Nephron (organoid): ENCODE data around the gene TMEM39B.

Experiments
- H3K27ac Mint-ChIP-seq, 3 experiments: 2 replicates each; pipeline ENCODE4 v1.8.0; 2020; ENCODE audit warnings: mixed read lengths in 3 of 3, mild to moderate bottlenecking in 2 of 3, moderate library complexity in 1 of 3
- H3K27me3 Mint-ChIP-seq: 2 replicates; pipeline ENCODE4 v1.8.0; 2021; ENCODE audit warnings: low read depth, mild to moderate bottlenecking, moderate library complexity, mixed read lengths
- H3K36me3 Mint-ChIP-seq: 2 replicates; pipeline ENCODE4 v1.8.0; 2020; ENCODE audit warnings: low read depth, mixed read lengths
- H3K4me1 Mint-ChIP-seq: 2 replicates; pipeline ENCODE4 v1.8.0; 2020; ENCODE audit warnings: mixed read lengths
- H3K4me3 Mint-ChIP-seq, 3 experiments: 2 replicates each; pipeline ENCODE4 v1.8.0; 2020; ENCODE audit warnings: mild to moderate bottlenecking in 3 of 3, mixed read lengths in 3 of 3, moderate library complexity in 2 of 3
- H3K9me3 Mint-ChIP-seq: 2 replicates; pipeline ENCODE4 v1.8.0; 2020; ENCODE audit warnings: mixed read lengths
- TF ChIP-seq, protein P1 (sequence below), 3 experiments: fragments of 200-600 bp; sonication (generic); IDR thresholded peaks; one replicate each; pipeline ENCODE4 v1.5.0; 2021; ENCODE audit warnings: antibody characterized with exemption in 3 of 3; ENCODE audit not compliant: unreplicated experiment in 3 of 3

Gene TMEM39B

DNA sequence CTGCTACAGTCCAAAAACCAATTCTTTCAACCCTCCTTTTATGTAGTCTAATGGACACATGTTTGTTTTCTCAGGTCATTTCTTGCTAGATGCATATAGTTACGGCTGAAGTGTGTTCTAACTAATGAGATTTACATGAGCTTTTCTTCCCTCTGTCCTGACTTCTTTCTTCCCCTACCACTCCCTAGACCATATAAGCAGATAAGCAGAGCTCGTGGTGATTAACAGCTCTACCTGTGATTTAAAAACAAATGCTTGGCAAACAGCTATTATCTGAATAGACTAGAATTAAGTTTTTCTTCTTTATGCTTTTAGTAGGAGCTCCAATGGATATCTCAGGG lies 40.5 kb upstream of the TMEM39B start:
- Mint-ChIP-seq H3K27me3 (no peaks in the 10 kb centered on the region), H3K9me3 (no peaks in the 10 kb centered on the region), H3K27ac (peak overlapping the region; percentile 1 to 27 (median 6)), H3K36me3 (peaks cover 62% of the 10 kb centered on the region), H3K4me1 (peaks cover 31% of the 10 kb centered on the region), H3K4me3 (no peak overlapping the region)
- TF ChIP-seq, protein P1, sequence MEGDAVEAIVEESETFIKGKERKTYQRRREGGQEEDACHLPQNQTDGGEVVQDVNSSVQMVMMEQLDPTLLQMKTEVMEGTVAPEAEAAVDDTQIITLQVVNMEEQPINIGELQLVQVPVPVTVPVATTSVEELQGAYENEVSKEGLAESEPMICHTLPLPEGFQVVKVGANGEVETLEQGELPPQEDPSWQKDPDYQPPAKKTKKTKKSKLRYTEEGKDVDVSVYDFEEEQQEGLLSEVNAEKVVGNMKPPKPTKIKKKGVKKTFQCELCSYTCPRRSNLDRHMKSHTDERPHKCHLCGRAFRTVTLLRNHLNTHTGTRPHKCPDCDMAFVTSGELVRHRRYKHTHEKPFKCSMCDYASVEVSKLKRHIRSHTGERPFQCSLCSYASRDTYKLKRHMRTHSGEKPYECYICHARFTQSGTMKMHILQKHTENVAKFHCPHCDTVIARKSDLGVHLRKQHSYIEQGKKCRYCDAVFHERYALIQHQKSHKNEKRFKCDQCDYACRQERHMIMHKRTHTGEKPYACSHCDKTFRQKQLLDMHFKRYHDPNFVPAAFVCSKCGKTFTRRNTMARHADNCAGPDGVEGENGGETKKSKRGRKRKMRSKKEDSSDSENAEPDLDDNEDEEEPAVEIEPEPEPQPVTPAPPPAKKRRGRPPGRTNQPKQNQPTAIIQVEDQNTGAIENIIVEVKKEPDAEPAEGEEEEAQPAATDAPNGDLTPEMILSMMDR (IDR thresholded peaks at IDR 0.05; ENCODE audit: unreplicated experiment in 3 of 3) = no peak

DNA sequence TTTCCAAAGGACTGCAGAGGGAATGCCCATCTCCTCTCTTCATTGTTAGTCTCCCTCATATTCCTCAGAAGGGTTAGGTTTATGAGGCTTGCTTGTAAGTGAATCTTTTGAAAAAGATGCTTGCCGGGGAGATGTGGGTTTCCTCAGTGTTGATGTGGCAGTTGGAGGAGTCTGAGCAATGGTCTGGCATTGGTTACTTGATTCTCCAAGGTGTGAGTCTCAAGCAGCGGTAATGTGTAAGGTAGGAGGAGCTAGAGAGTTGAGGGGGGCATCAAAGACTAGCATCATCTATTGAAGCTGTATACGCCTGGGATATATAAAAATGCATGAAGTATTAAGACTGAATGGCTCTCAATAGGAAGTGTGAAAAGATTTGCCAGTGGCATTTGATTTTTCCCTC lies 37.6 kb upstream of the TMEM39B start:
- Mint-ChIP-seq H3K4me1 (peaks cover 20% of the 10 kb centered on the region), H3K4me3 (no peak overlapping the region), H3K9me3 (no peaks in the 10 kb centered on the region), H3K36me3 (peaks cover 77% of the 10 kb centered on the region), H3K27ac (peak overlapping the region in 2 of 3 experiments; percentile 10 to 32), H3K27me3 (no peaks in the 10 kb centered on the region)
- TF ChIP-seq, protein P1 (IDR thresholded peaks at IDR 0.05; ENCODE audit: unreplicated experiment in 3 of 3) = no peak

DNA sequence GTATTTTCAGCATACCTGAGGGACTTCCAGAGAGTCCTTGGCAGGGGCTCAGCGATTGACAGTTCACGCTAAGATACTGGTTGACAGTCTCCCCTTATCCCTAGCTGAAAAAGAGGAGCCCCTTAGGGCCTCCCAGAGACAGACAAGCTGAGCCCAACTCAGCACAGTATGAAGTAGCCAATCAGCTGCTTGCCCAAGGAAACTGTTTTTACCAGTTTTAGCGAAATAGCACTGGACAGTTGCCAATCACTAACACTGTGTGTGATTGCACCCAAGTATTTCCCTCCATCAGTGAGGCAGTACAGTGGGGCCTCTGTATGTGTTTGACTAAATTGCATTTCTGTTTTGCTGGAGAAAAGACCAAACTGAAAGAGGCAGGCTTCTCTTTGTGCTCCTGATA lies 32.0 kb upstream of the TMEM39B start:
- Mint-ChIP-seq H3K27ac (no peak overlapping the region), H3K4me1 (no peaks in the 10 kb centered on the region), H3K9me3 (no peaks in the 10 kb centered on the region), H3K27me3 (no peaks in the 10 kb centered on the region), H3K4me3 (no peak overlapping the region), H3K36me3 (peaks cover 59% of the 10 kb centered on the region)
- TF ChIP-seq, protein P1 (IDR thresholded peaks at IDR 0.05; ENCODE audit: unreplicated experiment in 3 of 3) = no peak

DNA sequence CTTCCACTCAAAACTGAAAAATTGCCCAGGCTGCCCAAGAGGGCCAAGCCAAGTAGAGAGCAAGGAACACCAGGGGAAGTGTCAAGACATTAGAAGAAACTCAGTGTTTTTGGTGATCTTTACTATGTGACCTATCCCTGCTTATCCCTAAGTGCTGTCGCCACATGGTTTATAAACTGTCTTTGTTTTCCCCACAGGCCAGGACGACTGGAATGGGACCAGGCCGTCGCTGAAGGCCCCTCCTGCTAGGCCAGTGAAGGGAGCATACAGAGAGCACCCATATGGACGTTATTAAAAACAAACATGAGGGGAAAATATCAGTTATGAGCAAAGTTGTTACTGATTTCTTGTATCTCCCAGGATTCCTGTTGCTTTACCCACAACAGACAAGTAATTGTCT lies 30.4 kb upstream of the TMEM39B start:
- H3K4me3 Mint-ChIP-seq = no peak overlapping the region
- no peak overlapping the region for H3K27ac Mint-ChIP-seq
- no peaks in the 10 kb centered on the region for H3K4me1 Mint-ChIP-seq
- TF ChIP-seq, protein P1 (IDR thresholded peaks at IDR 0.05; ENCODE audit: unreplicated experiment in 3 of 3) = no peak
- H3K9me3 Mint-ChIP-seq = no peaks in the 10 kb centered on the region
- H3K36me3 Mint-ChIP-seq = peaks cover 58% of the 10 kb centered on the region
- no peaks in the 10 kb centered on the region for H3K27me3 Mint-ChIP-seq

DNA sequence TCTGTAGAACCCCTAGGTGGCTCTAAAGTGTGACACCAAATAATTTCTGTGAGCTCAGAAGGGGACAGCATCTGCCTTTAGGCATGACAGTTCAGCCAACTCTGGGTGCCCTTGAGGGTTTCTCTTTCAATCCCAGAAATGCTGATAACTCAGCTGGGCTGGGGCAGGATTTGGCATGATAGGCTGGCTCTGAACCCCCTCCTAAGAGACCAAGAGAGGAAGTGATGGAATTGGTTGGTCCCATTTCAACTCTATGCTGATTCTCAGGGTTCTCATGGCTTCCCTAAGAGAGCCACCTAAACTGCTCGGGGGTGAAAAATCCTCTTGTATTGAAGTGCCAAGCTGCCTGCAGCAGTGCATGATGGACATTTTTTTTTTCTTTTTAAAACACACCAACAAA lies 28.5 kb upstream of the TMEM39B start:
- H3K4me1 Mint-ChIP-seq = no peaks in the 10 kb centered on the region
- H3K9me3 Mint-ChIP-seq = no peaks in the 10 kb centered on the region
- H3K27me3 Mint-ChIP-seq = no peaks in the 10 kb centered on the region
- no peak overlapping the region for H3K27ac Mint-ChIP-seq
- no peak overlapping the region for H3K4me3 Mint-ChIP-seq
- TF ChIP-seq, protein P1 (IDR thresholded peaks at IDR 0.05; ENCODE audit: unreplicated experiment in 3 of 3) = no peak
- H3K36me3 Mint-ChIP-seq = peaks cover 60% of the 10 kb centered on the region

DNA sequence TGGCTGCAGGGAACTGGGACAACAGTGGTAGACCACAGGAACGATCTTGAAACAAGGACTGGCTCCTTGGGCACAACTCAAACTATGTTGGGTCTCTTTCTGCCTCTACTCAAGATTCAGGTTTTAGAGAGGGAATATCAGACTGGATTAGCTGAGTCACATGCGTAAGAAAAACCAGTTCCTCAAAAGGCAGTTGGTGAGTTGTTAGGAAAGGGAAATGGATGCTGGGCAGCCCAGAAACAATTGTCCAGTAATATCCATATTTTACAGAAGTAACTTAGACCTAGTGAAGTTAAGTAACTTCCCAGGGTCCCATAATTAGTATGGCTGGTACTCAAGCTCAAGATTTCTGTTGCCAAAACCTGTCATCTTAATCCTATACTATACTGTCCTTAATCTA lies 27.0 kb upstream of the TMEM39B start:
- peaks cover 60% of the 10 kb centered on the region for H3K36me3 Mint-ChIP-seq
- H3K27me3 Mint-ChIP-seq = no peaks in the 10 kb centered on the region
- TF ChIP-seq, protein P1 (IDR thresholded peaks at IDR 0.05; ENCODE audit: unreplicated experiment in 3 of 3) = no peak
- no peaks in the 10 kb centered on the region for H3K9me3 Mint-ChIP-seq
- H3K4me3 Mint-ChIP-seq = no peak overlapping the region
- no peak overlapping the region for H3K27ac Mint-ChIP-seq
- no peaks in the 10 kb centered on the region for H3K4me1 Mint-ChIP-seq
